ENCODE data around the gene MLH3.

The MLH3 gene

DNA sequence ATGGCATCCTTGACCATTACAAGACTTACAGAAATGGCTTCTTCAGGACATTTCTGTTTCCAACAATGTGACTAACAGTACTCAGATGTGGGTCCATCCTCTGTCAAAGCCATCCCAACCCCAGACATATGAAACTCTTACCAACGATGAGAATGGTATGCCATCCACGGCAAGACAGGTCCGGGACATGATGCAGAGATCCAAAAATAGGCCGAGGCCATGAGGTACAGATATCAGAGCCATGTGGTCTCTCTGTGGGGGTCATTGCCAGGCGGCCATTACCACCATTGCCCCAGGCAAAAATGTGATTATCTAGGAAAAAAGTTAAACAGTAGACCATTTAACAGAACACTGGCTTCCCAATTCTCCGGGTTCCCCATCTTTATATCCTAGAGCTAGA, 45.7 kb upstream of the MLH3 start:
- Histone ChIP-seq H3K79me2 (ENCODE audit: insufficient read depth, low read length) (no peaks in the 10 kb centered on the region), H3K4me3 (ENCODE audit: low read depth in 1 of 2, low read length in 2 of 2) (no peak overlapping the region), H3K4me1 (ENCODE audit: insufficient read depth, low read length) (no peaks in the 10 kb centered on the region), H2AFZ (ENCODE audit: low read depth, low read length) (no peak overlapping the region), H3K36me3 (ENCODE audit: insufficient read depth, low read length) (peaks cover 88% of the 10 kb centered on the region), H3K4me2 (ENCODE audit: insufficient read depth, low read length) (no peak overlapping the region), H3K9me3 (ENCODE audit: insufficient read depth, low read length, severe bottlenecking) (no peaks in the 10 kb centered on the region), H4K20me1 (ENCODE audit: insufficient read depth, low read length) (no peaks in the 10 kb centered on the region), H3K9ac (ENCODE audit: low read depth, low read length) (no peak overlapping the region), H3K27ac (ENCODE audit: low read length) (no peak overlapping the region), H3K27me3 (ENCODE audit: insufficient read depth, low read length, poor library complexity) (no peaks in the 10 kb centered on the region)
- TF ChIP-seq, protein P1, sequence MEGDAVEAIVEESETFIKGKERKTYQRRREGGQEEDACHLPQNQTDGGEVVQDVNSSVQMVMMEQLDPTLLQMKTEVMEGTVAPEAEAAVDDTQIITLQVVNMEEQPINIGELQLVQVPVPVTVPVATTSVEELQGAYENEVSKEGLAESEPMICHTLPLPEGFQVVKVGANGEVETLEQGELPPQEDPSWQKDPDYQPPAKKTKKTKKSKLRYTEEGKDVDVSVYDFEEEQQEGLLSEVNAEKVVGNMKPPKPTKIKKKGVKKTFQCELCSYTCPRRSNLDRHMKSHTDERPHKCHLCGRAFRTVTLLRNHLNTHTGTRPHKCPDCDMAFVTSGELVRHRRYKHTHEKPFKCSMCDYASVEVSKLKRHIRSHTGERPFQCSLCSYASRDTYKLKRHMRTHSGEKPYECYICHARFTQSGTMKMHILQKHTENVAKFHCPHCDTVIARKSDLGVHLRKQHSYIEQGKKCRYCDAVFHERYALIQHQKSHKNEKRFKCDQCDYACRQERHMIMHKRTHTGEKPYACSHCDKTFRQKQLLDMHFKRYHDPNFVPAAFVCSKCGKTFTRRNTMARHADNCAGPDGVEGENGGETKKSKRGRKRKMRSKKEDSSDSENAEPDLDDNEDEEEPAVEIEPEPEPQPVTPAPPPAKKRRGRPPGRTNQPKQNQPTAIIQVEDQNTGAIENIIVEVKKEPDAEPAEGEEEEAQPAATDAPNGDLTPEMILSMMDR (IDR thresholded peaks at IDR 0.05; ENCODE audit: borderline replicate concordance, extremely low read depth, low read length, poor library complexity, severe bottlenecking), result no peak
- no peak for TF ChIP-seq EZH2 (IDR thresholded peaks at IDR 0.05; ENCODE audit: borderline replicate concordance, low read depth, low read length, severe bottlenecking)
- no peak for DNase-seq
- no peak for ATAC-seq (ENCODE audit: insufficient read depth, low read depth)

- Histone ChIP-seq H3K4me3 (ENCODE audit: low read depth in 1 of 2, low read length in 2 of 2) (no peak overlapping the region), H3K4me2 (ENCODE audit: insufficient read depth, low read length) (no peak overlapping the region), H4K20me1 (ENCODE audit: insufficient read depth, low read length) (no peaks in the 10 kb centered on the region), H3K27me3 (ENCODE audit: insufficient read depth, low read length, poor library complexity) (no peaks in the 10 kb centered on the region), H2AFZ (ENCODE audit: low read depth, low read length) (no peak overlapping the region), H3K27ac (ENCODE audit: low read length) (no peak overlapping the region), H3K9me3 (ENCODE audit: insufficient read depth, low read length, severe bottlenecking) (no peaks in the 10 kb centered on the region), H3K79me2 (ENCODE audit: insufficient read depth, low read length) (no peaks in the 10 kb centered on the region), H3K36me3 (ENCODE audit: insufficient read depth, low read length) (peaks cover 86% of the 10 kb centered on the region), H3K9ac (ENCODE audit: low read depth, low read length) (no peak overlapping the region), H3K4me1 (ENCODE audit: insufficient read depth, low read length) (no peaks in the 10 kb centered on the region)
- no peak for TF ChIP-seq EZH2 (IDR thresholded peaks at IDR 0.05; ENCODE audit: borderline replicate concordance, low read depth, low read length, severe bottlenecking)
- TF ChIP-seq, protein P1 (IDR thresholded peaks at IDR 0.05; ENCODE audit: borderline replicate concordance, extremely low read depth, low read length, poor library complexity, severe bottlenecking), result no peak
- ATAC-seq (ENCODE audit: insufficient read depth, low read depth) (no peak), DNase-seq (no peak)
Observed at GRCh38 chr14:75095690-75096089, 44.4 kb upstream of the MLH3 start.

DNA sequence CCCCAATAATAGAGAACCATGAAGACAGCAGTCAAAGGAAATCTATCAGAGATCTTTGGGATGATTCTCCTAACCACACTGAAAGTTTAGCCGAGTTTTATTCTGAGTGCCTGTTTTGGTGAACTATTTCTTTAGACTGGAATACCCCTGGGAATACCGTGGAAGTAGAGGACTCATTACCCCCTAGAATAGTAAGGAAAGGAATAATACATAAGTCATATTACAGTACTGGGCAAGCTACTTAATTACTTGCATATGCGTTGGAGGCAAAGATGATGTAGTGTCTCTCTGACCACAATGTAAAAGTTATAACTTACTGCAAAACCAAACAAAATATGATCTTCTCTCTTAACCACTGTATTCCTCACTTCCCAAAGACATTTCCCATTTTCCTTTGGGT, 43.6 kb upstream of the MLH3 start:
- ATAC-seq (ENCODE audit: insufficient read depth, low read depth), result no peak
- no peak for DNase-seq
- TF ChIP-seq, protein P1 (IDR thresholded peaks at IDR 0.05; ENCODE audit: borderline replicate concordance, extremely low read depth, low read length, poor library complexity, severe bottlenecking), result no peak
- TF ChIP-seq EZH2 (IDR thresholded peaks at IDR 0.05; ENCODE audit: borderline replicate concordance, low read depth, low read length, severe bottlenecking), result no peak
- H3K4me2 ChIP-seq (ENCODE audit: insufficient read depth, low read length), result no peak overlapping the region
- peaks cover 83% of the 10 kb centered on the region for H3K36me3 ChIP-seq (ENCODE audit: insufficient read depth, low read length)
- no peaks in the 10 kb centered on the region for H3K9me3 ChIP-seq (ENCODE audit: insufficient read depth, low read length, severe bottlenecking)
- no peaks in the 10 kb centered on the region for H3K27me3 ChIP-seq (ENCODE audit: insufficient read depth, low read length, poor library complexity)
- no peaks in the 10 kb centered on the region for H3K79me2 ChIP-seq (ENCODE audit: insufficient read depth, low read length)
- H2AFZ ChIP-seq (ENCODE audit: low read depth, low read length), result no peak overlapping the region
- H3K4me3 ChIP-seq (ENCODE audit: low read depth in 1 of 2, low read length in 2 of 2), result no peak overlapping the region
- H3K9ac ChIP-seq (ENCODE audit: low read depth, low read length), result no peak overlapping the region
- H3K27ac ChIP-seq (ENCODE audit: low read length), result no peak overlapping the region
- no peaks in the 10 kb centered on the region for H3K4me1 ChIP-seq (ENCODE audit: insufficient read depth, low read length)
- no peaks in the 10 kb centered on the region for H4K20me1 ChIP-seq (ENCODE audit: insufficient read depth, low read length)

GRCh38 chr14:75092698-75093097, 41.4 kb upstream of the MLH3 start:
- no peak overlapping the region for H3K9ac ChIP-seq (ENCODE audit: low read depth, low read length)
- no peaks in the 10 kb centered on the region for H3K79me2 ChIP-seq (ENCODE audit: insufficient read depth, low read length)
- H2AFZ ChIP-seq (ENCODE audit: low read depth, low read length), result no peak overlapping the region
- no peak overlapping the region for H3K4me2 ChIP-seq (ENCODE audit: insufficient read depth, low read length)
- DNase-seq (no peak), ATAC-seq (ENCODE audit: insufficient read depth, low read depth) (no peak)
- H3K27me3 ChIP-seq (ENCODE audit: insufficient read depth, low read length, poor library complexity), result no peaks in the 10 kb centered on the region
- no peaks in the 10 kb centered on the region for H4K20me1 ChIP-seq (ENCODE audit: insufficient read depth, low read length)
- H3K36me3 ChIP-seq (ENCODE audit: insufficient read depth, low read length), result peaks cover 74% of the 10 kb centered on the region
- H3K27ac ChIP-seq (ENCODE audit: low read length), result no peak overlapping the region
- no peak overlapping the region for H3K4me3 ChIP-seq (ENCODE audit: low read depth in 1 of 2, low read length in 2 of 2)
- H3K4me1 ChIP-seq (ENCODE audit: insufficient read depth, low read length), result no peaks in the 10 kb centered on the region
- H3K9me3 ChIP-seq (ENCODE audit: insufficient read depth, low read length, severe bottlenecking), result no peaks in the 10 kb centered on the region
- no peak for TF ChIP-seq EZH2 (IDR thresholded peaks at IDR 0.05; ENCODE audit: borderline replicate concordance, low read depth, low read length, severe bottlenecking)
- TF ChIP-seq, protein P1 (IDR thresholded peaks at IDR 0.05; ENCODE audit: borderline replicate concordance, extremely low read depth, low read length, poor library complexity, severe bottlenecking), result no peak
